Measurements from ENCODE around the gene ZMYND8. TPM values are rescaled to one million over a fixed set of nuclear protein-coding genes. Genes with fewer than 3 reads are reported as not detected.

ZMYND8 gene
- total RNA-seq, 1 experiment from 2014 or later, result 29.0 TPM

GRCh38 chr20:47292581-47292980 is 63.9 kb downstream of the ZMYND8 start:
- Histone ChIP-seq H3K27ac (ENCODE audit: low read depth, low read length) (no peak overlapping the region), H3K27me3 (ENCODE audit: insufficient read depth, low read length) (no peaks in the 10 kb centered on the region), H3K9me2 (ENCODE audit: insufficient read depth) (no peaks in the 10 kb centered on the region), H3K4me2 (ENCODE audit: low read length) (no peak overlapping the region), H3K79me2 (ENCODE audit: insufficient read depth, low read length) (peaks cover 5% of the 10 kb centered on the region; the same call in 1 of the 2 replicates), H3K36me3 (ENCODE audit: control insufficient read depth in 1 of 2, insufficient read depth in 2 of 2, low read length in 2 of 2) (peaks cover 26 to 33% of the 10 kb centered on the region in 2 experiments; a peak in 3 of 4 replicates), H4K20me1 (ENCODE audit: insufficient read depth) (no peaks in the 10 kb centered on the region), H3K9ac (ENCODE audit: low read length) (no peak overlapping the region), H3K9me3 (ENCODE audit: control insufficient read depth in 1 of 2, insufficient read depth in 1 of 2, low read depth in 1 of 2, low read length in 2 of 2) (no peaks in the 10 kb centered on the region), H2AFZ (ENCODE audit: low read depth, low read length, poor library complexity, severe bottlenecking) (no peak overlapping the region), H3K4me1 (ENCODE audit: control insufficient read depth in 1 of 2, insufficient read depth in 2 of 2, low read length in 2 of 2) (no peaks in the 10 kb centered on the region), H3K4me3 (replicated peaks in 1 of 2; ENCODE audit: low read depth in 1 of 2, low read length in 2 of 2) (no peak overlapping the region)
- ChIA-PET CTCF (no interaction called here), RAD21 (ENCODE audit: low non-redundant PET in 1 of 2, low total read pairs in 2 of 2, uncharacterized antibody in 2 of 2, unreplicated experiment in 2 of 2) (no interaction called here), POLR2A (no interaction called here)
- ATAC-seq, result no peak
- no peak for DNase-seq (ENCODE audit: low read depth, low spot score)
- TF ChIP-seq CBX3 (IDR thresholded peaks at IDR 0.05; ENCODE audit: low read depth) (no peak), REST (IDR thresholded peaks at IDR 0.05; ENCODE audit: low read depth) (no peak), RAD21 (IDR thresholded peaks at IDR 0.05; ENCODE audit: low read depth) (no peak), POLR2AphosphoS5 (IDR thresholded peaks at IDR 0.05; ENCODE audit: low read depth, low read length) (no peak), SRF (IDR thresholded peaks at IDR 0.05; ENCODE audit: low read depth) (no peak), JUND (IDR thresholded peaks at IDR 0.05) (no peak), ZFX (IDR thresholded peaks at IDR 0.05) (no peak), TCF7L2 (IDR thresholded peaks at IDR 0.05; ENCODE audit: borderline replicate concordance, extremely low read depth, insufficient read depth, insufficient read length) (no peak), EZH2phosphoT487 (IDR thresholded peaks at IDR 0.05; ENCODE audit: borderline replicate concordance) (no peak), CEBPB (IDR thresholded peaks at IDR 0.05; ENCODE audit: low read depth) (no peak), ZBTB33 (IDR thresholded peaks at IDR 0.05; ENCODE audit: extremely low read depth, insufficient replicate concordance, low read length) (no peak), CTCF (IDR thresholded peaks at IDR 0.05 in 2 of 3, conservative IDR thresholded peaks at IDR 0.05 in 1 of 3; ENCODE audit: borderline replicate concordance in 1 of 3, insufficient read depth in 1 of 3, low read depth in 2 of 3, low read length in 2 of 3) (no peak), ELF1 (IDR thresholded peaks at IDR 0.05; ENCODE audit: borderline replicate concordance, low read depth) (no peak), ZNF274 (IDR thresholded peaks at IDR 0.05; ENCODE audit: low read depth, low read length) (no peak), SP1 (IDR thresholded peaks at IDR 0.05; ENCODE audit: low read depth) (no peak), EGR1 (IDR thresholded peaks at IDR 0.05; ENCODE audit: low read depth) (no peak)
- no TSS peak for BruUV-seq (replicated peaks)
- intact Hi-C loops (cut with micrococcal nuclease), result no loop called here

Measured in HCT116 (cell line).